HL-60 (cell line): ENCODE measurements around the gene MACROD2.

Experiments
- POLR2AphosphoS5 ChIP-seq: IDR thresholded peaks from 2 replicates; pipeline ENCODE4 v1.6.1; 2012; ENCODE audit warnings: low read depth
- TF ChIP-seq, protein P1 (sequence below): IDR thresholded peaks from one replicate; pipeline ENCODE4 v1.5.1; 2011; ENCODE audit warnings: low read length, control low read depth, inconsistent platforms; ENCODE audit not compliant: insufficient read depth
- TF ChIP-seq, protein P2 (sequence below): IDR thresholded peaks from 2 replicates; pipeline ENCODE4 v1.6.1; 2012; ENCODE audit warnings: low read depth; ENCODE audit not compliant: insufficient replicate concordance

DNA sequence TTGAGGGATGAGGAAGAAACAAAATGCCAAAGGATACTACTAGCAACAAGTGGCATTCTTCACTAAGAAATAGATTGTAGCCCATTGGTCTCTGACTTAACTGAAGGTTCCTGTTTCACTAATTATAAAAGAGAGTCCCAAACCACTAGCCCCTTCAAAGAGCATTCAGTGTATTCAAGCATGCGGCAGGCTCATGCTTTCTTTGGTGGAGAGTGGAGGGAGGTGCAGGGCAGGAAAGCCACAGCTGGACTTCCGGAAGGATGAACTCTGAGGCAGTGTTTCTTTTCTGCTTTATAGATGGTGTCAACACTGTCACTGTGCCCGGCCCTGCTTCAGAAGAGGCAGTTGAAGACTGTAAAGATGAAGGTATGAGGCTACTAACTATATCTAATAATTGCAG is 1941.9 kb downstream of the MACROD2 start:
- TF ChIP-seq, protein P1, sequence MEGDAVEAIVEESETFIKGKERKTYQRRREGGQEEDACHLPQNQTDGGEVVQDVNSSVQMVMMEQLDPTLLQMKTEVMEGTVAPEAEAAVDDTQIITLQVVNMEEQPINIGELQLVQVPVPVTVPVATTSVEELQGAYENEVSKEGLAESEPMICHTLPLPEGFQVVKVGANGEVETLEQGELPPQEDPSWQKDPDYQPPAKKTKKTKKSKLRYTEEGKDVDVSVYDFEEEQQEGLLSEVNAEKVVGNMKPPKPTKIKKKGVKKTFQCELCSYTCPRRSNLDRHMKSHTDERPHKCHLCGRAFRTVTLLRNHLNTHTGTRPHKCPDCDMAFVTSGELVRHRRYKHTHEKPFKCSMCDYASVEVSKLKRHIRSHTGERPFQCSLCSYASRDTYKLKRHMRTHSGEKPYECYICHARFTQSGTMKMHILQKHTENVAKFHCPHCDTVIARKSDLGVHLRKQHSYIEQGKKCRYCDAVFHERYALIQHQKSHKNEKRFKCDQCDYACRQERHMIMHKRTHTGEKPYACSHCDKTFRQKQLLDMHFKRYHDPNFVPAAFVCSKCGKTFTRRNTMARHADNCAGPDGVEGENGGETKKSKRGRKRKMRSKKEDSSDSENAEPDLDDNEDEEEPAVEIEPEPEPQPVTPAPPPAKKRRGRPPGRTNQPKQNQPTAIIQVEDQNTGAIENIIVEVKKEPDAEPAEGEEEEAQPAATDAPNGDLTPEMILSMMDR: no peak
- TF ChIP-seq, protein P2, sequence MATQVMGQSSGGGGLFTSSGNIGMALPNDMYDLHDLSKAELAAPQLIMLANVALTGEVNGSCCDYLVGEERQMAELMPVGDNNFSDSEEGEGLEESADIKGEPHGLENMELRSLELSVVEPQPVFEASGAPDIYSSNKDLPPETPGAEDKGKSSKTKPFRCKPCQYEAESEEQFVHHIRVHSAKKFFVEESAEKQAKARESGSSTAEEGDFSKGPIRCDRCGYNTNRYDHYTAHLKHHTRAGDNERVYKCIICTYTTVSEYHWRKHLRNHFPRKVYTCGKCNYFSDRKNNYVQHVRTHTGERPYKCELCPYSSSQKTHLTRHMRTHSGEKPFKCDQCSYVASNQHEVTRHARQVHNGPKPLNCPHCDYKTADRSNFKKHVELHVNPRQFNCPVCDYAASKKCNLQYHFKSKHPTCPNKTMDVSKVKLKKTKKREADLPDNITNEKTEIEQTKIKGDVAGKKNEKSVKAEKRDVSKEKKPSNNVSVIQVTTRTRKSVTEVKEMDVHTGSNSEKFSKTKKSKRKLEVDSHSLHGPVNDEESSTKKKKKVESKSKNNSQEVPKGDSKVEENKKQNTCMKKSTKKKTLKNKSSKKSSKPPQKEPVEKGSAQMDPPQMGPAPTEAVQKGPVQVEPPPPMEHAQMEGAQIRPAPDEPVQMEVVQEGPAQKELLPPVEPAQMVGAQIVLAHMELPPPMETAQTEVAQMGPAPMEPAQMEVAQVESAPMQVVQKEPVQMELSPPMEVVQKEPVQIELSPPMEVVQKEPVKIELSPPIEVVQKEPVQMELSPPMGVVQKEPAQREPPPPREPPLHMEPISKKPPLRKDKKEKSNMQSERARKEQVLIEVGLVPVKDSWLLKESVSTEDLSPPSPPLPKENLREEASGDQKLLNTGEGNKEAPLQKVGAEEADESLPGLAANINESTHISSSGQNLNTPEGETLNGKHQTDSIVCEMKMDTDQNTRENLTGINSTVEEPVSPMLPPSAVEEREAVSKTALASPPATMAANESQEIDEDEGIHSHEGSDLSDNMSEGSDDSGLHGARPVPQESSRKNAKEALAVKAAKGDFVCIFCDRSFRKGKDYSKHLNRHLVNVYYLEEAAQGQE: no peak
- TF ChIP-seq POLR2AphosphoS5: no peak
